SK-MEL-5 (cell line): ENCODE results near the gene SKOR1. TPM values are rescaled to one million over a fixed set of nuclear protein-coding genes. Genes with fewer than 3 reads are reported as not detected.
A peak's percentile ranks its signal among the peaks of the same experiment; 100 is the strongest.

Experiments
- DNase-seq: peaks from one replicate; pipeline ENCODE4 v3.0.0-alpha.2; 2016; ENCODE audit warnings: low read depth, low spot score
- in situ Hi-C: cut with HindIII; loops from 2 replicates; pipeline ENCODE4 v1.10.0; 2016; ENCODE audit warnings: low sequenced_read_pairs, high pct_unique_total_duplicates, low pct_unique_long_range_greater_than_20kb
- total RNA-seq: library from RNA; depleted of rRNA; stranded (reverse); fragments of >200 nt; shearing (Covaris generic); gene quantifications from 2 replicates; pipeline ENCODE4 v1.2.3, GENCODE V29; 2014

Gene SKOR1
- total RNA-seq, 1 experiment from 2014 or later: not detected

- in situ Hi-C loops: no loop called here
- no peak for DNase-seq
These were observed 1.6 kb downstream of the SKOR1 start for GRCh38 chr15:67826717-67827561.

- DNase-seq: no peak
- in situ Hi-C loops: no loop called here
These were observed 2.4 kb downstream of the SKOR1 start for GRCh38 chr15:67827562-67828277.

- DNase-seq: no peak
- in situ Hi-C loops: no loop called here
These were observed 3.1 kb downstream of the SKOR1 start for GRCh38 chr15:67828278-67828968.

- in situ Hi-C loops: no loop called here
- DNase-seq: no peak
These were observed 3.8 kb downstream of the SKOR1 start for GRCh38 chr15:67828969-67829646.

GRCh38 chr15:67829647-67830504 lies 4.6 kb downstream of the SKOR1 start:
- DNase-seq: no peak
- in situ Hi-C loops: no loop called here

GRCh38 chr15:67831363-67831762 lies 6.1 kb downstream of the SKOR1 start:
- in situ Hi-C loops: no loop called here
- DNase-seq: no peak

GRCh38 chr15:67832031-67832551 lies 6.8 kb downstream of the SKOR1 start:
- peak; percentile 67 for DNase-seq
- in situ Hi-C loops: no loop called here

GRCh38 chr15:67832897-67833709 lies 7.8 kb downstream of the SKOR1 start:
- in situ Hi-C loops: no loop called here

GRCh38 chr15:67833710-67834511 lies 8.6 kb downstream of the SKOR1 start:
- in situ Hi-C loops: no loop called here
- no peak for DNase-seq

More at GRCh38 chr15:67832897-67833709, 7.8 kb downstream of the SKOR1 start:
- no peak for DNase-seq

- in situ Hi-C loops: no loop called here
These were observed 9.4 kb downstream of the SKOR1 start for GRCh38 chr15:67834581-67835296.

GRCh38 chr15:67835297-67836133 lies 10.2 kb downstream of the SKOR1 start:
- no peak for DNase-seq
- in situ Hi-C loops: no loop called here

More at GRCh38 chr15:67834581-67835296, 9.4 kb downstream of the SKOR1 start:
- DNase-seq: no peak

- in situ Hi-C loops: no loop called here
- no peak for DNase-seq
These were observed 10.8 kb downstream of the SKOR1 start for GRCh38 chr15:67836134-67836455.

GRCh38 chr15:67836477-67836876 lies 11.2 kb downstream of the SKOR1 start:
- DNase-seq: peak; percentile 51
- in situ Hi-C loops: no loop called here

GRCh38 chr15:67836955-67837354 lies 11.6 kb downstream of the SKOR1 start:
- in situ Hi-C loops: no loop called here

More at GRCh38 chr15:67836955-67837354, 11.6 kb downstream of the SKOR1 start:
- no peak for DNase-seq
